LHCN-M2 (cell line): Measurements from ENCODE around the gene R3HDM4. TPM values are rescaled to one million over a fixed set of nuclear protein-coding genes. Genes with fewer than 3 reads are reported as not detected.

Source experiments
- DNase-seq: peaks from one replicate; pipeline ENCODE4 v3.0.0-alpha.2; 2012; ENCODE audit warnings: low read depth
- total RNA-seq: library from RNA; depleted of rRNA; stranded (reverse); fragments of >200 nt; gene quantifications from 2 replicates; pipeline ENCODE4 v1.2.3, GENCODE V29; 2014

The R3HDM4 gene
- total RNA-seq, 1 experiment from 2014 or later: 42.7 TPM

- DNase-seq: peak; percentile 42
Observed at GRCh38 chr19:932648-933552, 19.9 kb upstream of the R3HDM4 start.

- no peak for DNase-seq
Observed at GRCh38 chr19:931860-932647, 19.0 kb upstream of the R3HDM4 start.

GRCh38 chr19:929891-930258 is 16.9 kb upstream of the R3HDM4 start:
- no peak for DNase-seq

GRCh38 chr19:929203-929890 is 16.3 kb upstream of the R3HDM4 start:
- DNase-seq: no peak

- no peak for DNase-seq
Observed at GRCh38 chr19:928471-929202, 15.6 kb upstream of the R3HDM4 start.

- DNase-seq: no peak
Observed at GRCh38 chr19:927780-928401, 14.9 kb upstream of the R3HDM4 start.

GRCh38 chr19:927351-927779 is 14.3 kb upstream of the R3HDM4 start:
- no peak for DNase-seq

- DNase-seq: peak; percentile 27
Observed at GRCh38 chr19:926589-927350, 13.8 kb upstream of the R3HDM4 start.

GRCh38 chr19:926323-926588 is 13.2 kb upstream of the R3HDM4 start:
- DNase-seq: no peak

- DNase-seq: peak; percentile 78
Observed at GRCh38 chr19:925526-926322, 12.7 kb upstream of the R3HDM4 start, which contains the start of gene ARID3A. TSS of gene ARID3A (plus strand) at chr19:926035. CDS start at chr19:929529, 3,494 bp downstream.

- DNase-seq: no peak
Observed at GRCh38 chr19:925087-925525, 12.1 kb upstream of the R3HDM4 start.

- DNase-seq: no peak
Observed at GRCh38 chr19:924553-925086, 11.6 kb upstream of the R3HDM4 start.

- no peak for DNase-seq
Observed at GRCh38 chr19:920051-920864, 7.2 kb upstream of the R3HDM4 start.

- DNase-seq: no peak
Observed at GRCh38 chr19:919199-920050, 6.4 kb upstream of the R3HDM4 start.

GRCh38 chr19:918481-919198 is 5.6 kb upstream of the R3HDM4 start:
- DNase-seq: no peak

GRCh38 chr19:918152-918437 is 5.1 kb upstream of the R3HDM4 start:
- no peak for DNase-seq
